Neural progenitor cell (in vitro differentiated cells): ENCODE results near the gene LGR4.

Experiments
- EZH2 ChIP-seq: fragments of 200-600 bp; sonication (generic); IDR thresholded peaks from 2 replicates; pipeline ENCODE4 v1.6.1; 2017; ENCODE audit warnings: antibody characterized with exemption, mild to moderate bottlenecking, moderate library complexity
- TF ChIP-seq, protein P1 (sequence below): fragments of 200-600 bp; sonication (generic); IDR thresholded peaks from 2 replicates; pipeline ENCODE4 v1.5.1; 2017; ENCODE audit warnings: antibody characterized with exemption, mild to moderate bottlenecking

DNA sequence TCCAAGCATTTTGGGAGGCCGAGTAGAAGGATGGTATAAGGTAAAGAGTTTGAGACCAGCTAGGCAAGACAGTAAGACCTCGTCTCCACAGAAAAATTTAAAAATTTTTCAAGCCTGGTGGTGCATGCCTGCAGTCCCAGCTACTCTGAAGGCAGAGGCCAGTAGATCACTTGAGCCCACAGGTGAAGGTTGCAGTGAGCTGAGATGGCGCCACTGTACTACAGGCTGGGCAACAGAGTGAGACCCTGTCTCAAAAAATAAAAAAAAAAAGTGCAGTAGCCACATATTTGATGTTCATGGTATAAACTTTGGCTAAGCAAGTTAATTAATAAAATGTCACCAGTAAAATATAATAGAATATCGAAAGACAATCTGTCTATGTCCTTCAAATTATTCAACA lies 27.0 kb downstream of the LGR4 start:
- TF ChIP-seq, protein P1, sequence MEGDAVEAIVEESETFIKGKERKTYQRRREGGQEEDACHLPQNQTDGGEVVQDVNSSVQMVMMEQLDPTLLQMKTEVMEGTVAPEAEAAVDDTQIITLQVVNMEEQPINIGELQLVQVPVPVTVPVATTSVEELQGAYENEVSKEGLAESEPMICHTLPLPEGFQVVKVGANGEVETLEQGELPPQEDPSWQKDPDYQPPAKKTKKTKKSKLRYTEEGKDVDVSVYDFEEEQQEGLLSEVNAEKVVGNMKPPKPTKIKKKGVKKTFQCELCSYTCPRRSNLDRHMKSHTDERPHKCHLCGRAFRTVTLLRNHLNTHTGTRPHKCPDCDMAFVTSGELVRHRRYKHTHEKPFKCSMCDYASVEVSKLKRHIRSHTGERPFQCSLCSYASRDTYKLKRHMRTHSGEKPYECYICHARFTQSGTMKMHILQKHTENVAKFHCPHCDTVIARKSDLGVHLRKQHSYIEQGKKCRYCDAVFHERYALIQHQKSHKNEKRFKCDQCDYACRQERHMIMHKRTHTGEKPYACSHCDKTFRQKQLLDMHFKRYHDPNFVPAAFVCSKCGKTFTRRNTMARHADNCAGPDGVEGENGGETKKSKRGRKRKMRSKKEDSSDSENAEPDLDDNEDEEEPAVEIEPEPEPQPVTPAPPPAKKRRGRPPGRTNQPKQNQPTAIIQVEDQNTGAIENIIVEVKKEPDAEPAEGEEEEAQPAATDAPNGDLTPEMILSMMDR, result no peak
- TF ChIP-seq EZH2, result no peak
